A673 (cell line): ENCODE measurements around the gene RAPGEF5. TPM values are rescaled to one million over a fixed set of nuclear protein-coding genes. Genes with fewer than 3 reads are reported as not detected.

Experiments
- BruUV-seq: library from RNA; stranded (reverse); fragments of 400-500 nt; replicated peaks from 2 replicates; lab custom pipeline; 2021; lab: Mats Ljungman, UMichigan
- CTCF ChIA-PET: fragments of 300-600 bp; sonication (Branson Sonifier 250); formaldehyde crosslinking; loops from one replicate; lab custom pipeline; 2022; ENCODE audit warnings: antibody characterized with exemption; lab: Charles Lee
- POLR2A ChIA-PET: fragments of 300-600 bp; sonication (Branson Sonifier 250); formaldehyde crosslinking; loops from one replicate; lab custom pipeline; 2022; ENCODE audit warnings: antibody characterized with exemption; ENCODE audit not compliant: low non-redundant PET; lab: Charles Lee
- DNase-seq: peaks from one replicate; pipeline ENCODE4 v3.0.0-alpha.2; 2015; ENCODE audit warnings: low spot score
- H3K27ac ChIP-seq: fragments of 200-600 bp; sonication (generic); 2 replicates; pipeline ENCODE4 v1.5.1; 2016; ENCODE audit warnings: mixed run types, low read depth, mild to moderate bottlenecking, mixed read lengths, antibody characterized with exemption, low read length; ENCODE audit not compliant: poor library complexity, severe bottlenecking
- H3K27me3 ChIP-seq: fragments of 200-600 bp; sonication (generic); replicated peaks from 2 replicates; pipeline ENCODE4 v1.6.1; 2017; ENCODE audit warnings: mixed run types, low read depth, mild to moderate bottlenecking, mixed read lengths, antibody characterized with exemption, low read length; ENCODE audit not compliant: insufficient read depth, poor library complexity
- H3K36me3 ChIP-seq: fragments of 200-600 bp; sonication (generic); 2 replicates; pipeline ENCODE4 v1.6.1; 2016; ENCODE audit warnings: mixed run types, mild to moderate bottlenecking, mixed read lengths, antibody characterized with exemption, low read length; ENCODE audit not compliant: insufficient read depth, poor library complexity, severe bottlenecking
- H3K4me1 ChIP-seq: fragments of 200-600 bp; sonication (generic); 2 replicates; pipeline ENCODE4 v1.6.1; 2017; ENCODE audit warnings: mixed run types, mild to moderate bottlenecking, mixed read lengths, antibody characterized with exemption, low read length; ENCODE audit not compliant: insufficient read depth, poor library complexity, severe bottlenecking
- H3K4me3 ChIP-seq: fragments of 200-600 bp; sonication (generic); 2 replicates; pipeline ENCODE4 v1.5.1; 2016; ENCODE audit warnings: low read depth, mixed run types, mild to moderate bottlenecking, mixed read lengths, low read length; ENCODE audit not compliant: poor library complexity, severe bottlenecking
- H3K9me3 ChIP-seq: fragments of 200-600 bp; sonication (generic); 2 replicates; pipeline ENCODE4 v1.6.1; 2016; ENCODE audit warnings: mixed run types, low read depth, mild to moderate bottlenecking, mixed read lengths, antibody characterized with exemption, low read length; ENCODE audit not compliant: poor library complexity, severe bottlenecking
- CTCF ChIP-seq: fragments of 300-800, 200-600 bp; sonication (generic); conservative IDR thresholded peaks from 2 replicates; pipeline ENCODE4 v1.5.1; 2017; ENCODE audit warnings: low read depth, mild to moderate bottlenecking, antibody characterized with exemption, low read length, moderate library complexity, mixed read lengths
- EZH2 ChIP-seq: fragments of 200-600 bp; sonication (generic); IDR thresholded peaks from 2 replicates; pipeline ENCODE4 v1.6.1; 2017; ENCODE audit warnings: borderline replicate concordance, low read depth, mild to moderate bottlenecking, mixed read lengths, antibody characterized with exemption, low read length; ENCODE audit not compliant: poor library complexity, severe bottlenecking
- intact Hi-C: fragments of 100-400 bp; cut with micrococcal nuclease; formaldehyde crosslinking; loops from one replicate; pipeline ENCODE4 v1.10.0; 2022; ENCODE audit not compliant: unreplicated experiment
- total RNA-seq: library from RNA; stranded (reverse); gene quantifications from 2 replicates; pipeline ENCODE4 v1.2.3, GENCODE V29; 2021

The RAPGEF5 gene
- total RNA-seq, 1 experiment from 2014 or later = 10.7 TPM

GRCh38 chr7:22397981-22398380, 41.0 kb upstream of the RAPGEF5 start:
- H3K9me3 ChIP-seq = no peaks in the 10 kb centered on the region
- ChIA-PET CTCF (no interaction called here), POLR2A (no interaction called here)
- BruUV-seq = no TSS peak
- no peak overlapping the region for H3K27ac ChIP-seq
- intact Hi-C loops = no loop called here
- H3K4me1 ChIP-seq = no peaks in the 10 kb centered on the region
- no peaks in the 10 kb centered on the region for H3K36me3 ChIP-seq
- no peaks in the 10 kb centered on the region for H3K27me3 ChIP-seq
- H3K4me3 ChIP-seq = no peak overlapping the region
- TF ChIP-seq CTCF = no peak
- DNase-seq = no peak

DNA sequence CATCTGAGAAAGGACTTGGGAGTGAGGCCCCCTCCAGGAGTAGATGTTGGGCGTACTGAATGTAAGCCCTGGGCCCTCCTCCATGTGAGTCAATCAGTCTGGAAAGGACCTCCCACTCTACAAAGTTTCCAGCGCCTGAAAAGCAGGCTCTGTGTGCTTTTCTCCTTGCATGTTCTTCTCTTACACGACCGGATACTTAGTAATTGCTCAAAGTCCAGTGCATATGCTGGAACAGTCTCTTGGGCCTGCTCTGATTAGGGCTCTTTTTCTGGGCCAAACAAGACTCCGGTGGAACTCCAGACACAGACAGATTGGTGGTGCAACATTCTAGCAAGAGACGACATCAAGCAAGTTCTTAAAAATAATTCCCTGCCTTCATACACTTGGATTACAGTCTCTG, 38.3 kb upstream of the RAPGEF5 start:
- TF ChIP-seq EZH2 = no peak
- no peak for TF ChIP-seq CTCF
- Histone ChIP-seq H3K9me3 (no peaks in the 10 kb centered on the region), H3K4me3 (no peak overlapping the region), H3K27ac (no peak overlapping the region), H3K4me1 (no peaks in the 10 kb centered on the region), H3K27me3 (no peaks in the 10 kb centered on the region), H3K36me3 (no peaks in the 10 kb centered on the region)
- intact Hi-C loops = no loop called here
- no TSS peak for BruUV-seq
- POLR2A ChIA-PET = no interaction called here
- CTCF ChIA-PET = no interaction called here
- DNase-seq = no peak

GRCh38 chr7:22394739-22395138, 37.8 kb upstream of the RAPGEF5 start:
- ChIA-PET POLR2A (no interaction called here), CTCF (no interaction called here)
- Histone ChIP-seq H3K36me3 (no peaks in the 10 kb centered on the region), H3K27ac (no peak overlapping the region), H3K4me3 (no peak overlapping the region), H3K27me3 (no peaks in the 10 kb centered on the region), H3K9me3 (no peaks in the 10 kb centered on the region), H3K4me1 (no peaks in the 10 kb centered on the region)
- no peak for TF ChIP-seq CTCF
- no peak for TF ChIP-seq EZH2
- intact Hi-C loops = no loop called here
- no peak for DNase-seq
- no TSS peak for BruUV-seq
